IPS-15b (cell line): ENCODE results near the gene GRM7.

Experiments used
- H3K27me3 ChIP-seq: one replicate; pipeline ENCODE4 v1.6.1; 2013; ENCODE audit warnings: low read length; ENCODE audit not compliant: control insufficient read depth, insufficient read depth
- H3K36me3 ChIP-seq: one replicate; pipeline ENCODE4 v1.6.1; 2013; ENCODE audit warnings: low read length; ENCODE audit not compliant: control insufficient read depth, insufficient read depth
- H3K4me1 ChIP-seq: one replicate; pipeline ENCODE4 v1.6.1; 2013; ENCODE audit warnings: mild to moderate bottlenecking, low read length; ENCODE audit not compliant: control insufficient read depth, insufficient read depth
- H3K4me3 ChIP-seq: one replicate; pipeline ENCODE4 v1.5.1; 2013; ENCODE audit warnings: low read depth, low read length
- H3K9ac ChIP-seq: one replicate; pipeline ENCODE4 v1.6.1; 2013; ENCODE audit warnings: low read depth, mild to moderate bottlenecking, low read length
- H3K9me3 ChIP-seq: one replicate; pipeline ENCODE4 v1.6.1; 2013; ENCODE audit warnings: mild to moderate bottlenecking, low read length; ENCODE audit not compliant: control insufficient read depth, insufficient read depth

The GRM7 gene

DNA sequence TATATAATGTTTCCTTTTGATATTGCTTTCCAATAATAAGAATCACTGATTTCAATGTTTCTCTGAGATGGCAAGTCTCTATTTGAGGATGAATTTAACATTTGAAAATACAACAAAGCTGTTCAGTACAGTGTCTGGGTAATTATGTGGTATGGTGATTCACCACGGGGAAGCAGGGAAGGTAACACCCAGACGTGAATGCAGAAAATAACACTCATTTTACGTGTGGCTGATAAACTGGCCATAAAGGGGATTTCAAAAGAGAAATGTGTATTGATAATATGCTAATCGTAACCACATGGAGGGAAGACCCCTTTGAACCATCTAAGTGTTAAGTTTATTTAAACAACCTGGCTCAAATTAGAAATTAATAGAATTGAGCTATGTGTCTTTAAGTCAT is 344.6 kb downstream of the GRM7 start:
- no peaks in the 10 kb centered on the region for H3K27me3 ChIP-seq
- no peaks in the 10 kb centered on the region for H3K4me1 ChIP-seq
- no peaks in the 10 kb centered on the region for H3K36me3 ChIP-seq
- no peaks in the 10 kb centered on the region for H3K9me3 ChIP-seq
- H3K4me3 ChIP-seq, result no peak overlapping the region
- no peak overlapping the region for H3K9ac ChIP-seq

GRCh38 chr3:7205962-7206361 is 345.0 kb downstream of the GRM7 start:
- Histone ChIP-seq H3K9me3 (no peaks in the 10 kb centered on the region), H3K4me1 (no peaks in the 10 kb centered on the region), H3K36me3 (no peaks in the 10 kb centered on the region), H3K4me3 (no peak overlapping the region), H3K27me3 (no peaks in the 10 kb centered on the region), H3K9ac (no peak overlapping the region)

GRCh38 chr3:7207125-7207524 is 346.2 kb downstream of the GRM7 start:
- Histone ChIP-seq H3K9me3 (no peaks in the 10 kb centered on the region), H3K27me3 (no peaks in the 10 kb centered on the region), H3K36me3 (no peaks in the 10 kb centered on the region), H3K4me3 (no peak overlapping the region), H3K9ac (no peak overlapping the region), H3K4me1 (no peaks in the 10 kb centered on the region)

- no peaks in the 10 kb centered on the region for H3K9me3 ChIP-seq
These were observed 347.0 kb downstream of the GRM7 start for GRCh38 chr3:7207928-7208327.

GRCh38 chr3:7209098-7209497 is 348.2 kb downstream of the GRM7 start:
- Histone ChIP-seq H3K9ac (no peak overlapping the region), H3K4me1 (peaks cover 2% of the 10 kb centered on the region), H3K9me3 (no peaks in the 10 kb centered on the region), H3K4me3 (no peak overlapping the region), H3K27me3 (no peaks in the 10 kb centered on the region), H3K36me3 (no peaks in the 10 kb centered on the region)

More at GRCh38 chr3:7207928-7208327, 347.0 kb downstream of the GRM7 start:
- Histone ChIP-seq H3K27me3 (no peaks in the 10 kb centered on the region), H3K36me3 (no peaks in the 10 kb centered on the region), H3K4me1 (no peaks in the 10 kb centered on the region), H3K9ac (no peak overlapping the region), H3K4me3 (no peak overlapping the region)

DNA sequence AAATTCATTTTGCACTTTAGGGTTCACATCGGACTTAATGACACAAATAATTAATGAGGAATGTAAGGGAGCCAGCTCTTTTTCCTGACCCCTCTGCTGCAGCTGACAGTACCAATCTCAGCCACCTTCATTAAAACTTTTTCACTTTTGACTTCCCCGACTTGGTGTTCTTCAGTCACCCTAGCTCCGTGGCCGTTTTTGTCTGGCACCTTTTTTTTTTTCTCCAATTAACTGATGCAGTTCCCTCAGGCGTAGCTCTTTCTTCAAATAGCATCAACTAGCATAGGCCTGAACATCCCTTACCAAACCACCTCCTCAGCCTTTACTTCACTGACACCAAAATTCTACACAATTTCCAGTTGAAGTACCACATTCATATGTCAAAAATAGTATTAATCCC is 350.8 kb downstream of the GRM7 start:
- H3K9ac ChIP-seq, result no peak overlapping the region
- H3K9me3 ChIP-seq, result no peaks in the 10 kb centered on the region
- no peaks in the 10 kb centered on the region for H3K27me3 ChIP-seq
- H3K4me1 ChIP-seq, result peaks cover 2% of the 10 kb centered on the region
- H3K36me3 ChIP-seq, result no peaks in the 10 kb centered on the region
- H3K4me3 ChIP-seq, result no peak overlapping the region

- no peak overlapping the region for H3K9ac ChIP-seq
- H3K4me3 ChIP-seq, result no peak overlapping the region
- H3K4me1 ChIP-seq, result peaks cover 2% of the 10 kb centered on the region
- no peaks in the 10 kb centered on the region for H3K36me3 ChIP-seq
- no peaks in the 10 kb centered on the region for H3K9me3 ChIP-seq
- H3K27me3 ChIP-seq, result no peaks in the 10 kb centered on the region
These were observed 354.8 kb downstream of the GRM7 start for GRCh38 chr3:7215706-7216105.

DNA sequence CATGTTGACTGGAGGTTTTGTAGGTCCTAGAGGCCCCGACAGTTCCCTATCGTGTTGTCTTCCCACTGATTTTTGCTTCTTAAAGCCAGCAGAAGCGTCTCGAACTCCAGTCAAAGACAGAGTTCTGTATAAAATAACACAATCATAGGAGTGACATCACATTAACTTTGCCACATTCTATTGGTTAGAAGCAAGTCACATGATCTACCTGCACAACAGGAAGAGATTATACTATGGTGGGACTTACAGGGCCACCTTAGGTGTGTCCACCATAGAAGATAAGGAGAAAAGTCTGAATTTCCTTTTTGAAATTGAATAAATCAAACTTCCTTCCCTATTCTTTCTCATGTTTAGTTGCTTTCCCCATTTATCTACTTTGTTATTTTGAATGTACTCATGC is 365.5 kb downstream of the GRM7 start:
- Histone ChIP-seq H3K4me3 (no peak overlapping the region), H3K9me3 (no peaks in the 10 kb centered on the region), H3K27me3 (no peaks in the 10 kb centered on the region), H3K36me3 (no peaks in the 10 kb centered on the region), H3K4me1 (no peaks in the 10 kb centered on the region), H3K9ac (no peak overlapping the region)

GRCh38 chr3:7238565-7239295 is 377.8 kb downstream of the GRM7 start:
- no peak overlapping the region for H3K4me3 ChIP-seq
- H3K9me3 ChIP-seq, result no peaks in the 10 kb centered on the region
- H3K36me3 ChIP-seq, result no peaks in the 10 kb centered on the region
- H3K9ac ChIP-seq, result no peak overlapping the region
- no peaks in the 10 kb centered on the region for H3K27me3 ChIP-seq
- H3K4me1 ChIP-seq, result no peaks in the 10 kb centered on the region

DNA sequence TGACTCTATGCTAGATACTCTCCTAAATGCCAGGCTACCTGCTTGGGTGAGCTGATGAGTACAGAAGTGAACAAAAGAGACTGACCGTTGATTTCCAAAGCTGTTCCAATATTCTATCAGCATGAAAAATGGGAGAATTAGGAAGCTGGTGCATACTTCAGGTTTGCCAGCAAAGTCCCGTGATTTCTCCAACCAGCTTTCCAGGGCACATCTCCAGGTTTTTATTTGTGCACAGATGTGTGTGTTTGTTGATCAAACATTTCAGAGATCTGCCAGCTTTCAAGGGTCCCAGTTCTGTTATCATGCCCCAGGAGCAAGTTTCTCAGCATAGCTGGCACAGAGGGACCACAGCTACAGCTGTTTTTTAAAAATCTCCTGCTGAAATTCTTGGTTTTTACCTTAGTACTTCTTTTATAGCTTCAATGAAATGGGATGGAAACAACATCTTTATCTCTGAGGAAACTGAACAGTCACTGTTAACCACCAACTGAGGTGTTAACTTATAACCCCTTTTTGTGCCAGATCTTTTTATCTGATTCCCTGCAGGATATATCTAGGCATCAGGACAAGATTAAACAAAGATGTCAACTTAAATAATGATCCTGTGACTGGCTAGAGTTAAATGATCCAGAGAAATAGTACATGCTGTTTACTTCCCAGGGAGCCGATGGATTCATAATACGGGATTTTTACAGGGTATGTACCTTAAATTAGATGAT is 380.8 kb downstream of the GRM7 start:
- H3K9me3 ChIP-seq, result no peaks in the 10 kb centered on the region
- no peaks in the 10 kb centered on the region for H3K27me3 ChIP-seq
- H3K9ac ChIP-seq, result no peak overlapping the region
- no peaks in the 10 kb centered on the region for H3K36me3 ChIP-seq
- H3K4me3 ChIP-seq, result no peak overlapping the region
- H3K4me1 ChIP-seq, result no peaks in the 10 kb centered on the region

GRCh38 chr3:7242303-7242635 is 381.4 kb downstream of the GRM7 start:
- H3K4me1 ChIP-seq, result no peaks in the 10 kb centered on the region
- H3K27me3 ChIP-seq, result no peaks in the 10 kb centered on the region
- H3K9ac ChIP-seq, result no peak overlapping the region
- H3K9me3 ChIP-seq, result no peaks in the 10 kb centered on the region
- H3K4me3 ChIP-seq, result no peak overlapping the region
- H3K36me3 ChIP-seq, result no peaks in the 10 kb centered on the region

GRCh38 chr3:7249493-7250076 is 388.7 kb downstream of the GRM7 start:
- Histone ChIP-seq H3K9ac (no peak overlapping the region), H3K9me3 (no peaks in the 10 kb centered on the region), H3K27me3 (no peaks in the 10 kb centered on the region), H3K4me3 (no peak overlapping the region), H3K4me1 (no peaks in the 10 kb centered on the region), H3K36me3 (no peaks in the 10 kb centered on the region)
